Activated T-helper 1 cell treated with Interleukin-2 at 50 U/mL for 16 hours (primary cell): Measurements from ENCODE around the gene NR0B1.

Experiments used
- DNase-seq: peaks from one replicate; pipeline ENCODE4 v3.0.0-alpha.2; 2020; ENCODE audit warnings: low read depth

NR0B1 gene

DNA sequence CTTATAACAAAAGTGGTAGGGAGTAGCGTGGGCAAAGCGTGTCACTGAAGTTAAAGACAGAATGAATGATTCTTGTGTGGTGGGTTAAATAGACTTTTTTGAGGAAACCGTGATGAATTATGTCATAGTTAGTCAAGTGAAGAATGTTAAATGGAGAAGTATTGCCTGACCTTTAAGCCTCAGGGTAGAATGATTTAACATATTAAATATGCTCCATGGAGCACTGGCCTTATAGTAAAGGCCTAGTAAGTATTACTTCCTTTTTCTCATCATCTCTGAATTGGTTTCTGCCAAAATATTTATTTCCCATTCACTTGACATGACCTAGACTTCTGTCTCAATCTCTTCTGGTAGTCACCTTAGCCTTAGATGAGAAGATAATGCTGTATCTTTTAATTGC is 38.6 kb downstream of the NR0B1 start:
- no peak for DNase-seq

DNA sequence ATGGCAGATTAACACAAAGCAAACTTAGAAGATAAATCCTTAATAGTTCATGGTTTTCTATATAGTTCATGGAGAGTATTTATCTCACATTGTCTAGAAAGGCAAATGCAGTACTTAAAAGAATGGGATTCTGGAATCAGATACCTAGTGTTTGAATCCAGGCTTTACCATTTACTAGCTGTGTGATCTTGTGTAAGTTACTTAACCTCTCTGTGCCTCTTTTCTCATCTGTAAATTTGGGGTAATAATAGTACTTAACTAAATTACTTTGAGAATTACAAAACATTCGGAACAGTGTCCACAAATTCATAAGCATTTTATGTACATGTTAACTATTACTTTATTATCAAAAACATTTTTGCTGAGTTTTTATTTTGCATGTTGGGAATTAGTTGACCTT is 46.4 kb downstream of the NR0B1 start:
- DNase-seq = no peak

DNA sequence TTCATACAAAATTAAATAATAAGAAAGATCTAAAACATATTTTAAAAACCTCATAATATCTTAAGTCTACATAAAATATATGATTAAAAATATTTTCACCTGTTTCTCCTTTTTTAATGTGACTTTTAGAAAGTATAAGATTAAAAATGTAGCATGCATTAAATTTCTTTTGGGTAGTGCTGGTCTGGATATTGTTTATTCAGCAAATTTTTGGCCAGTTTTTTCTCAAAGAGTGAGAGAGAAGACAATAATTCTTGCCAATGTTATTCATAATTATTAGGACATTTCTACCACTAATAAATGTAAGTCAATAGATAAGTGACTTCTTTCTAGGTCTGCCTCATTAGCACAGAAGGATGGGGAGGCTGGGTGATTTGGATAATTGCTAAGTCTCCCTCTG is 48.2 kb downstream of the NR0B1 start:
- DNase-seq = no peak

DNA sequence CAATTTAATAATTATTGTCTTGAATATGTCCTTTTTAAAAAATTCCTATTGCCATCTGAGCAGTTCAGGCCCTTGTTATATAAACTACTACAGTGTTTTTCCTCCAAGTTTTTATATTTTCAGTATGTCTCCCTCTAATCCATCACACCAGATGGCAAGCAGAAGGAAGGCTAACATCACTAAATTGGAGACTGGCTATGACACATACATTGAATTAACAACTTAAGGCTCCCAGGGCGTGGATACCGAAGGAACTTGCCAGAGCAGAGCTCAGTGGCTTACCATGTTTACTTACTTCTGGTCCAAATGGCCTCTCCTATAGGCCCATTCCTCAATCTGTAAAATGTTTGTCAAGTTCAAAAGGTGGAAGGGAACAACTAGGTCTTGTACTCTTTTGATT is 49.3 kb downstream of the NR0B1 start:
- no peak for DNase-seq
